Uterus (tissue), 4 donors: ENCODE measurements around the gene POM121L12. TPM values are rescaled to one million over a fixed set of nuclear protein-coding genes. Genes with fewer than 3 reads are reported as not detected.

ENCODE experiments used
- DNase-seq, 2 donors: peaks; one replicate each; pipeline ENCODE4 v3.0.0-alpha.2; 2019 to 2020
- H3K27ac ChIP-seq, 2 donors: fragments of 200-600 bp; sonication (generic); 1 replicate in 1 of 2; 2 replicates in 1 of 2; pipeline ENCODE4 v1.5.1; 2016 to 2018
- H3K27me3 ChIP-seq, 2 donors: fragments of 200-600 bp; sonication (generic); one replicate each; pipeline ENCODE4 v1.5.1; 2018 to 2019; ENCODE audit warnings: control low read depth in 1 of 2
- H3K36me3 ChIP-seq, 2 donors: fragments of 200-600 bp; sonication (generic); one replicate each; pipeline ENCODE4 v1.5.1; 2019; ENCODE audit warnings: control low read depth in 1 of 2
- H3K4me1 ChIP-seq, 2 donors: fragments of 200-600 bp; sonication (generic); one replicate each; pipeline ENCODE4 v1.5.1; 2018 to 2019; ENCODE audit warnings: control low read depth in 1 of 2
- H3K4me3 ChIP-seq, 2 donors: fragments of 200-600 bp; sonication (generic); 1 replicate in 1 of 2; 2 replicates in 1 of 2; pipeline ENCODE4 v1.5.1; 2018 to 2019; ENCODE audit warnings: mild to moderate bottlenecking in 1 of 2
- H3K9me3 ChIP-seq, 2 donors: fragments of 200-600 bp; sonication (generic); one replicate each; pipeline ENCODE4 v1.5.1; 2019; ENCODE audit warnings: control low read depth in 1 of 2
- CTCF ChIP-seq, 4 experiments: fragments of 200-600 bp in 2 of 4; fragments of 450-650 bp in 2 of 4; sonication (generic) in 2 of 4; IDR thresholded peaks; one replicate each; pipeline ENCODE4 v1.5.1; 2016 to 2019; ENCODE audit warnings: antibody characterized with exemption in 4 of 4, mild to moderate bottlenecking in 2 of 4, moderate library complexity in 1 of 4
- POLR2A ChIP-seq, 2 donors: fragments of 450-650 bp; IDR thresholded peaks; one replicate each; pipeline ENCODE4 v1.6.1; 2016; ENCODE audit warnings: antibody characterized with exemption in 2 of 2, mild to moderate bottlenecking in 1 of 2, moderate library complexity in 1 of 2
- intact Hi-C: fragments of 100-400 bp; cut with DNase I; formaldehyde crosslinking; loops from one replicate; pipeline ENCODE4 v1.15.1; 2023; ENCODE audit warnings: low total_unique reads
- total RNA-seq, 4 donors: library from RNA; depleted of rRNA in 3 of 4; stranded (reverse); fragments of >200 nt in 3 of 4; gene quantifications; one replicate each; pipeline versions ENCODE4 v1.1.0 to v1.2.4, GENCODE V29; 2014 to 2023
- donor health status: DM: yes; HTN: yes; CAD: no.

Gene POM121L12
- total RNA-seq, 4 donors from 2014 or later: not detected

- Histone ChIP-seq H3K9me3 (no peaks in the 10 kb centered on the region), H3K4me3 (no peak overlapping the region), H3K27me3 (no peaks in the 10 kb centered on the region), H3K4me1 (no peaks in the 10 kb centered on the region), H3K36me3 (no peaks in the 10 kb centered on the region), H3K27ac (no peak overlapping the region)
- intact Hi-C loops: no loop called here
- TF ChIP-seq CTCF (IDR thresholded peaks at IDR 0.05): no peak
- TF ChIP-seq POLR2A (IDR thresholded peaks at IDR 0.05): no peak
- DNase-seq: no peak
Measured at GRCh38 chr7:53068673-53069072, 33.2 kb downstream of the POM121L12 start.

DNA sequence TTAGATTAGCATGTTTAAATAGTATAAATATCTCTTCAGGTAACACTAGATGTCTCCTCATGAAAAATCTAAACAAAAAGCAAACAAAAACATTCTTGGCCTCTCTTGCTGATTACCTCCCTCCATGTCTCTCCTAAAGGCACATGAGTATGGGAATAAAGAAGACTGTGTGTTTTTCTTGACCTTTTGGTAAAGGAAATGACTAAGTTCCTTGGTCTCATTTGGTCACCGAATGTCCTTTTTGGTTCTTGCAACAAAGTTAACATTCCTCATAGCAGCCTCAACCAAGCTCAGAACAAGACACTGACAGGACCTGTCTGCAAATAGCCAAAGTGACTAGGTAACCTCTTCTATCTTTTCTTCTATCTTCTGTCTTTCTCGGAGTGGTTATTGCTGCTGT lies 35.5 kb downstream of the POM121L12 start:
- intact Hi-C loops: no loop called here
- DNase-seq: no peak

More for the DNA sequence above, 35.5 kb downstream of the POM121L12 start:
- Histone ChIP-seq H3K27ac (no peak overlapping the region), H3K27me3 (no peaks in the 10 kb centered on the region), H3K4me1 (no peaks in the 10 kb centered on the region), H3K9me3 (no peaks in the 10 kb centered on the region), H3K4me3 (no peak overlapping the region), H3K36me3 (no peaks in the 10 kb centered on the region)
- TF ChIP-seq POLR2A (IDR thresholded peaks at IDR 0.05) (no peak), CTCF (IDR thresholded peaks at IDR 0.05) (no peak)
